Measurements from ENCODE around the gene BCAS3.

BCAS3 gene

GRCh38 chr17:60748204-60748603 is 70.6 kb downstream of the BCAS3 start:
- no peak overlapping the region for H2BK15ac ChIP-seq (ENCODE audit: low read depth, poor library complexity, severe bottlenecking)
- no peak overlapping the region for H3K4ac ChIP-seq (ENCODE audit: low read depth in 1 of 2, low read length in 2 of 2)
- no peaks in the 10 kb centered on the region for H3K36me3 ChIP-seq (ENCODE audit: control insufficient read depth in 1 of 2, insufficient read depth in 2 of 2, low read depth in 1 of 2, low read length in 2 of 2)
- no peak overlapping the region for H3K4me2 ChIP-seq (ENCODE audit: low read length, poor library complexity, severe bottlenecking)
- no peak overlapping the region for H3K4me3 ChIP-seq (ENCODE audit: insufficient read depth in 1 of 2, low read depth in 1 of 2, low read length in 2 of 2)
- H3K27ac ChIP-seq (ENCODE audit: low read length, poor library complexity, severe bottlenecking), result no peak overlapping the region
- H3K4me1 ChIP-seq (ENCODE audit: control insufficient read depth, insufficient read depth, low read depth, low read length), result no peaks in the 10 kb centered on the region
- no peak overlapping the region for H2BK5ac ChIP-seq (ENCODE audit: low read depth, low read length, poor library complexity, severe bottlenecking)
- DNase-seq, result no peak
- no peak overlapping the region for H4K8ac ChIP-seq (ENCODE audit: low read length)
- no peaks in the 10 kb centered on the region for H3K27me3 ChIP-seq (ENCODE audit: control insufficient read depth in 1 of 2, insufficient read depth in 1 of 2, low read length in 2 of 2)
- H3K9me3 ChIP-seq (ENCODE audit: control insufficient read depth, low read length), result peaks cover 7% of the 10 kb centered on the region
- no peak overlapping the region for H2BK12ac ChIP-seq (ENCODE audit: low read length in 2 of 2)
- no peak overlapping the region for H3K9ac ChIP-seq (ENCODE audit: low read length)
- H4K91ac ChIP-seq (ENCODE audit: low read length), result no peak overlapping the region
- no peak overlapping the region for H2AK5ac ChIP-seq (ENCODE audit: low read length, severe bottlenecking)
- no peaks in the 10 kb centered on the region for H3K79me1 ChIP-seq (replicated peaks; ENCODE audit: low read length, poor library complexity, severe bottlenecking)
- H3K18ac ChIP-seq (ENCODE audit: low read depth in 1 of 2, low read length in 2 of 2), result no peak overlapping the region
- no peak overlapping the region for H3K14ac ChIP-seq (ENCODE audit: low read length in 2 of 2)
- H3K23ac ChIP-seq (ENCODE audit: low read length in 2 of 2), result no peak overlapping the region
- H2BK120ac ChIP-seq (ENCODE audit: low read depth, low read length), result no peak overlapping the region
- 96% methylated on average over 2 of the region's 2 CpGs for WGBS
- H2AFZ ChIP-seq (ENCODE audit: low read depth, low read length), result no peak overlapping the region

GRCh38 chr17:60749050-60749449 is 71.4 kb downstream of the BCAS3 start:
- Histone ChIP-seq H3K27ac (ENCODE audit: low read length, poor library complexity, severe bottlenecking) (no peak overlapping the region), H2BK5ac (ENCODE audit: low read depth, low read length, poor library complexity, severe bottlenecking) (no peak overlapping the region), H2AFZ (ENCODE audit: low read depth, low read length) (no peak overlapping the region), H3K27me3 (ENCODE audit: control insufficient read depth in 1 of 2, insufficient read depth in 1 of 2, low read length in 2 of 2) (no peaks in the 10 kb centered on the region), H2BK12ac (ENCODE audit: low read length in 2 of 2) (no peak overlapping the region), H3K9ac (ENCODE audit: low read length) (no peak overlapping the region), H3K4me3 (ENCODE audit: insufficient read depth in 1 of 2, low read depth in 1 of 2, low read length in 2 of 2) (no peak overlapping the region), H3K14ac (ENCODE audit: low read length in 2 of 2) (no peak overlapping the region), H4K91ac (ENCODE audit: low read length) (no peak overlapping the region), H3K4ac (ENCODE audit: low read depth in 1 of 2, low read length in 2 of 2) (no peak overlapping the region), H2BK15ac (ENCODE audit: low read depth, poor library complexity, severe bottlenecking) (no peak overlapping the region), H2BK120ac (ENCODE audit: low read depth, low read length) (no peak overlapping the region), H3K4me2 (ENCODE audit: low read length, poor library complexity, severe bottlenecking) (no peak overlapping the region), H3K18ac (ENCODE audit: low read depth in 1 of 2, low read length in 2 of 2) (no peak overlapping the region), H2AK5ac (ENCODE audit: low read length, severe bottlenecking) (no peak overlapping the region), H3K79me1 (replicated peaks; ENCODE audit: low read length, poor library complexity, severe bottlenecking) (no peaks in the 10 kb centered on the region), H3K4me1 (ENCODE audit: control insufficient read depth, insufficient read depth, low read depth, low read length) (no peaks in the 10 kb centered on the region), H3K9me3 (ENCODE audit: control insufficient read depth, low read length) (peaks cover 7% of the 10 kb centered on the region), H3K36me3 (ENCODE audit: control insufficient read depth in 1 of 2, insufficient read depth in 2 of 2, low read depth in 1 of 2, low read length in 2 of 2) (no peaks in the 10 kb centered on the region), H4K8ac (ENCODE audit: low read length) (no peak overlapping the region), H3K23ac (ENCODE audit: low read length in 2 of 2) (no peak overlapping the region)
- no peak for DNase-seq
- WGBS, result 93% methylated on average over 3 of the region's 4 CpGs

DNA sequence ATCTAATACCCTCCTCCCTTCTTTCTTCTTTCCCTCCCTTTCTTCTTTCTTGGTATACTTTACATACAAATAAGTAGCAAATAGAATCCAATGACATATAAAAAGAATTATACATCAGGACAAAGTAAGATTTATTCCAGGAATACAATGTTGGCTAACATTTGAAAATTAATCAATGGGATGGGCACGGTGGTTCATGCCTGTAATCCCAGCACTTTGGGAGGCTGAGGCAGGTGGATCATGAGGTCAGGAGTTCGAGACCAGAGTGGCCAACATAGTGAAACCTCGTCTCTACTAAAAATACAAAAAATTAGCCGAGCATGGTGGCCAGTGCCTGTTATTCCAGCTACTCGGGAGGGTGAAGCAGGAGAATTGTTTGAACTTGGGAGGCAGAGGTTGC is 72.1 kb downstream of the BCAS3 start:
- Histone ChIP-seq H3K27ac (ENCODE audit: low read length, poor library complexity, severe bottlenecking) (no peak overlapping the region), H3K27me3 (ENCODE audit: control insufficient read depth in 1 of 2, insufficient read depth in 1 of 2, low read length in 2 of 2) (no peaks in the 10 kb centered on the region), H2AK5ac (ENCODE audit: low read length, severe bottlenecking) (no peak overlapping the region), H3K4ac (ENCODE audit: low read depth in 1 of 2, low read length in 2 of 2) (no peak overlapping the region), H4K8ac (ENCODE audit: low read length) (no peak overlapping the region), H3K9ac (ENCODE audit: low read length) (no peak overlapping the region), H2BK5ac (ENCODE audit: low read depth, low read length, poor library complexity, severe bottlenecking) (no peak overlapping the region), H4K91ac (ENCODE audit: low read length) (no peak overlapping the region), H2BK12ac (ENCODE audit: low read length in 2 of 2) (no peak overlapping the region), H3K36me3 (ENCODE audit: control insufficient read depth in 1 of 2, insufficient read depth in 2 of 2, low read depth in 1 of 2, low read length in 2 of 2) (peaks cover 0 to 2% of the 10 kb centered on the region in 2 experiments), H3K4me2 (ENCODE audit: low read length, poor library complexity, severe bottlenecking) (no peak overlapping the region), H2BK120ac (ENCODE audit: low read depth, low read length) (no peak overlapping the region), H3K23ac (ENCODE audit: low read length in 2 of 2) (no peak overlapping the region), H3K4me1 (ENCODE audit: control insufficient read depth, insufficient read depth, low read depth, low read length) (no peaks in the 10 kb centered on the region), H3K9me3 (ENCODE audit: control insufficient read depth, low read length) (peaks cover 7% of the 10 kb centered on the region), H3K18ac (ENCODE audit: low read depth in 1 of 2, low read length in 2 of 2) (no peak overlapping the region), H3K4me3 (ENCODE audit: insufficient read depth in 1 of 2, low read depth in 1 of 2, low read length in 2 of 2) (no peak overlapping the region), H3K14ac (ENCODE audit: low read length in 2 of 2) (no peak overlapping the region), H2AFZ (ENCODE audit: low read depth, low read length) (no peak overlapping the region), H2BK15ac (ENCODE audit: low read depth, poor library complexity, severe bottlenecking) (no peak overlapping the region), H3K79me1 (replicated peaks; ENCODE audit: low read length, poor library complexity, severe bottlenecking) (no peaks in the 10 kb centered on the region)
- no peak for DNase-seq
- WGBS, result 98% methylated on average over 5 of the region's 5 CpGs

DNA sequence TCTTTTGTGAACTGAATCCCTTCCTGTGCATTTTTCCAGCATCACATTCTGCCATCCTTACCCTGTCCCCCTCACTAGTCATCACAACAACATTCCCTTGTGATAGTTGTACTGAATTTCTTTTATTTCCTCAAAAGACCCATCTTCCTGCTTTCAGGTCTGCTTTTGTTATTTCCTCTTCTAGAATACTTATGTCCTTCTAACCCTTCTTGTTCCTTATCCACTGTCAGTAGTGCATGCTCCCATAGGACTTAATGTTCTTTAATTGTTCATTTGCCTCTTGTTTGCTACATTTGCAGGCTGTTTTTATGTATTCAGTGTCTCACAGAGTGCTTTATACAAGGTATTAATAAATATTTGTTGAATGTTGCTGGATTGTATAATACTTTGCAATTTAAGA is 73.0 kb downstream of the BCAS3 start:
- no peak overlapping the region for H2BK5ac ChIP-seq (ENCODE audit: low read depth, low read length, poor library complexity, severe bottlenecking)
- H3K36me3 ChIP-seq (ENCODE audit: control insufficient read depth in 1 of 2, insufficient read depth in 2 of 2, low read depth in 1 of 2, low read length in 2 of 2), result peaks cover 0 to 2% of the 10 kb centered on the region in 2 experiments
- no peak overlapping the region for H3K14ac ChIP-seq (ENCODE audit: low read length in 2 of 2)
- no peak overlapping the region for H3K18ac ChIP-seq (ENCODE audit: low read depth in 1 of 2, low read length in 2 of 2)
- H2BK12ac ChIP-seq (ENCODE audit: low read length in 2 of 2), result no peak overlapping the region
- H3K9me3 ChIP-seq (ENCODE audit: control insufficient read depth, low read length), result peaks cover 7% of the 10 kb centered on the region
- no peaks in the 10 kb centered on the region for H3K4me1 ChIP-seq (ENCODE audit: control insufficient read depth, insufficient read depth, low read depth, low read length)
- H3K4ac ChIP-seq (ENCODE audit: low read depth in 1 of 2, low read length in 2 of 2), result no peak overlapping the region
- no peak overlapping the region for H3K23ac ChIP-seq (ENCODE audit: low read length in 2 of 2)
- H3K27me3 ChIP-seq (ENCODE audit: control insufficient read depth in 1 of 2, insufficient read depth in 1 of 2, low read length in 2 of 2), result no peaks in the 10 kb centered on the region
- H3K79me1 ChIP-seq (replicated peaks; ENCODE audit: low read length, poor library complexity, severe bottlenecking), result no peaks in the 10 kb centered on the region
- no peak overlapping the region for H3K4me3 ChIP-seq (ENCODE audit: insufficient read depth in 1 of 2, low read depth in 1 of 2, low read length in 2 of 2)
- no peak overlapping the region for H2AFZ ChIP-seq (ENCODE audit: low read depth, low read length)
- no peak for DNase-seq
- no peak overlapping the region for H4K91ac ChIP-seq (ENCODE audit: low read length)
- H2BK15ac ChIP-seq (ENCODE audit: low read depth, poor library complexity, severe bottlenecking), result no peak overlapping the region
- H3K9ac ChIP-seq (ENCODE audit: low read length), result no peak overlapping the region
- no peak overlapping the region for H2AK5ac ChIP-seq (ENCODE audit: low read length, severe bottlenecking)
- no peak overlapping the region for H3K27ac ChIP-seq (ENCODE audit: low read length, poor library complexity, severe bottlenecking)
- no peak overlapping the region for H4K8ac ChIP-seq (ENCODE audit: low read length)
- H3K4me2 ChIP-seq (ENCODE audit: low read length, poor library complexity, severe bottlenecking), result no peak overlapping the region
- H2BK120ac ChIP-seq (ENCODE audit: low read depth, low read length), result no peak overlapping the region

Data from mesenchymal stem cell (in vitro differentiated cells and primary cell).